RWPE2 (cell line): ENCODE results near the gene TIGAR.

Experiments
- ATAC-seq: fragments of 200-7000 bp; cut with Tn5 transposase; 3 replicates; pipeline ENCODE4 v1.9.1; 2021; ENCODE audit warnings: low read depth
- DNase-seq: peaks from one replicate; pipeline ENCODE4 v3.0.0-alpha.2; 2020; ENCODE audit warnings: low spot score
- H3K27ac ChIP-seq: fragments of 450-650 bp; 2 replicates; pipeline ENCODE4 v1.5.1; 2017; ENCODE audit warnings: mild to moderate bottlenecking; ENCODE audit not compliant: poor library complexity, severe bottlenecking
- H3K27me3 ChIP-seq: fragments of 250-450 bp; sonication (Bioruptor Pico); 2 replicates; pipeline ENCODE4 v1.5.1; 2021; ENCODE audit warnings: mild to moderate bottlenecking, moderate library complexity; ENCODE audit not compliant: insufficient read depth, poor library complexity, severe bottlenecking
- H3K36me3 ChIP-seq: fragments of 250-450 bp; sonication (Bioruptor Pico); 2 replicates; pipeline ENCODE4 v1.5.1; 2020; ENCODE audit warnings: low read depth, mild to moderate bottlenecking, moderate library complexity
- H3K4me1 ChIP-seq: fragments of 250-450 bp; sonication (Bioruptor Pico); 2 replicates; pipeline ENCODE4 v1.5.1; 2021; ENCODE audit warnings: mild to moderate bottlenecking, moderate library complexity; ENCODE audit not compliant: insufficient read depth, poor library complexity, severe bottlenecking
- H3K4me3 ChIP-seq: fragments of 250-450 bp; sonication (Bioruptor Pico); 2 replicates; pipeline ENCODE4 v1.5.1; 2021; ENCODE audit warnings: mild to moderate bottlenecking, moderate library complexity; ENCODE audit not compliant: severe bottlenecking
- H3K9me3 ChIP-seq: fragments of 250-450 bp; sonication (Bioruptor Pico); 2 replicates; pipeline ENCODE4 v1.5.1; 2021; ENCODE audit warnings: mild to moderate bottlenecking, moderate library complexity; ENCODE audit not compliant: severe bottlenecking
- TF ChIP-seq, protein P1 (sequence below): fragments of 450-650 bp; IDR thresholded peaks from one replicate; pipeline ENCODE4 v1.5.1; 2017; ENCODE audit warnings: mild to moderate bottlenecking, moderate library complexity; ENCODE audit not compliant: poor library complexity, severe bottlenecking

Gene TIGAR

DNA sequence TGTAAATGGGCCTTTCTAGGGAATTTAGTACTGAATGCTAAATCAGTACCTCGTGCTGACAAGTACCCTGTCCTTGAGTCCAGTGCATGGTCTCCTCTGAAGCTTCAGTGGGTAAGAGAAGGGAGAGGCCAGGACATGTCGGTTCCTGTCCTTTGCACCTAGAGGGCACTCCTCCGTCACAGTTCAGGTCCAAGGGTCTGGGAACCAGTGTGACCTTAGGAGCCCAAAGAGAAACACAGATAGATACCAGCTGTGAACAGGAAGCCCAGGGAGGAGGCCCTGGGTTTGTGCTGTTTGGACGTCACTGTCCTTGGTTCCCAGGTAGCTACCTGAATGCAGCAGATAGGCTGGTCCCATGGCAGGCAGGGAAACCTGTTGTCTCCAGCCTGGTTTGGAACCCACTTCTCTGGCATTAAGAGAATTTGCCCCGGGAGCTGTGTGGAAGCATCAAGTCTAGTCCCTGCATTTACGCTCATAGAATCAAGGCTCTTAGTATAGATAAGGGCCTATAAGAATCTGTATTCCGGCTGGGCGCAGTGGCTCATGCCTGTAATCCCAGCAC lies 62.4 kb downstream of the TIGAR start:
- DNase-seq (no peak), ATAC-seq (no peak)
- H3K27ac ChIP-seq = no peak overlapping the region
- H3K4me1 ChIP-seq = no peaks in the 10 kb centered on the region
- TF ChIP-seq, protein P1, sequence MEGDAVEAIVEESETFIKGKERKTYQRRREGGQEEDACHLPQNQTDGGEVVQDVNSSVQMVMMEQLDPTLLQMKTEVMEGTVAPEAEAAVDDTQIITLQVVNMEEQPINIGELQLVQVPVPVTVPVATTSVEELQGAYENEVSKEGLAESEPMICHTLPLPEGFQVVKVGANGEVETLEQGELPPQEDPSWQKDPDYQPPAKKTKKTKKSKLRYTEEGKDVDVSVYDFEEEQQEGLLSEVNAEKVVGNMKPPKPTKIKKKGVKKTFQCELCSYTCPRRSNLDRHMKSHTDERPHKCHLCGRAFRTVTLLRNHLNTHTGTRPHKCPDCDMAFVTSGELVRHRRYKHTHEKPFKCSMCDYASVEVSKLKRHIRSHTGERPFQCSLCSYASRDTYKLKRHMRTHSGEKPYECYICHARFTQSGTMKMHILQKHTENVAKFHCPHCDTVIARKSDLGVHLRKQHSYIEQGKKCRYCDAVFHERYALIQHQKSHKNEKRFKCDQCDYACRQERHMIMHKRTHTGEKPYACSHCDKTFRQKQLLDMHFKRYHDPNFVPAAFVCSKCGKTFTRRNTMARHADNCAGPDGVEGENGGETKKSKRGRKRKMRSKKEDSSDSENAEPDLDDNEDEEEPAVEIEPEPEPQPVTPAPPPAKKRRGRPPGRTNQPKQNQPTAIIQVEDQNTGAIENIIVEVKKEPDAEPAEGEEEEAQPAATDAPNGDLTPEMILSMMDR = peak; percentile 3
- H3K9me3 ChIP-seq = no peaks in the 10 kb centered on the region
- H3K4me3 ChIP-seq = no peak overlapping the region
- peaks cover 4% of the 10 kb centered on the region for H3K27me3 ChIP-seq
- H3K36me3 ChIP-seq = no peaks in the 10 kb centered on the region

- H3K36me3 ChIP-seq = no peaks in the 10 kb centered on the region
- DNase-seq = no peak
- H3K9me3 ChIP-seq = no peaks in the 10 kb centered on the region
- H3K27ac ChIP-seq = no peak overlapping the region
- no peak overlapping the region for H3K4me3 ChIP-seq
- H3K4me1 ChIP-seq = no peaks in the 10 kb centered on the region
- no peak for ATAC-seq
- H3K27me3 ChIP-seq = peaks cover 4% of the 10 kb centered on the region
- TF ChIP-seq, protein P1 = no peak
These were observed 65.8 kb downstream of the TIGAR start for GRCh38 chr12:4386801-4387200.

DNA sequence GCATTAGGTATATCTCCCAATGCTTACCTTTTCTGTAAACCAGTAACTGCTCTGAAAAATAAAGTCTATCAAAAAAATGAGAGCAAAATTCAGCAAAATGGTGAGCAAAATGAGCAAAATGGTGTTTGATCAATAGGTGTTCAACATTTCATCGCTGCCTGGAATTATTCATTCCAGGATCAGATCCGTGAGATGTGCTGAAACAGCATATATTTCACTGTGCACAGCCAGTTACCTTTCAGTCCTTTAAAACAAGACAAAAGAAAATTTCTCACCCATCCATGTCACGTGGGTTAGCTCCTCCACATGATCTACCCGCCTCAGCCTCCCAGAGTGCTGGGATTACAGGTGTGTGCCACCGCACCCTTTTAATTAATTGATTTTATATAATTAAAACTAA lies 66.6 kb downstream of the TIGAR start:
- TF ChIP-seq, protein P1 = no peak
- no peak for ATAC-seq
- peaks cover 4% of the 10 kb centered on the region for H3K27me3 ChIP-seq

DNA sequence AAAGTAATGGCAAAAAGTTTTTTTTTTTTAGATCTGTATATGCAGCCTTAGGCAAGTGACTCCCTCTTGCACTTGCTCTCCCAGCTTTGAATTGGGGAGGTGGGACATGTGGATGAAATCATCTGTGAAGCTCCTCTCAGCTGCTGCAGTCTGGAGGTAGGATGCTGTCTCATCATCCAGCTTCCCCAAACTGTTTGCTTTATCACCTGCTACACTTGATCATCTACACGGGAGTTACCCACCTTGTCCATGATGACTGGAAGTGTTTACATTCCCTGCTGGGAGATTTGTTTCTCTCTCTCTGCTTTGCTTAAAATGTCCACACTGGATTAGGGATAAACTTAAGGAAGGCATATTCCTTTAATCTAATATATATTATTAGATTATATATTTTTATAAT lies 67.0 kb downstream of the TIGAR start:
- no peak for DNase-seq
- H3K4me3 ChIP-seq = no peak overlapping the region
- no peak overlapping the region for H3K27ac ChIP-seq
- no peaks in the 10 kb centered on the region for H3K4me1 ChIP-seq
- peaks cover 4% of the 10 kb centered on the region for H3K27me3 ChIP-seq
- no peak for ATAC-seq
- H3K36me3 ChIP-seq = no peaks in the 10 kb centered on the region
- no peaks in the 10 kb centered on the region for H3K9me3 ChIP-seq
- TF ChIP-seq, protein P1 = no peak

More for the DNA sequence above, 66.6 kb downstream of the TIGAR start:
- no peak overlapping the region for H3K27ac ChIP-seq
- H3K4me3 ChIP-seq = no peak overlapping the region
- no peaks in the 10 kb centered on the region for H3K4me1 ChIP-seq
- no peak for DNase-seq
- H3K9me3 ChIP-seq = no peaks in the 10 kb centered on the region
- no peaks in the 10 kb centered on the region for H3K36me3 ChIP-seq

GRCh38 chr12:4388662-4389061 lies 67.6 kb downstream of the TIGAR start:
- H3K27ac ChIP-seq = no peak overlapping the region
- peaks cover 4% of the 10 kb centered on the region for H3K27me3 ChIP-seq
- no peak for DNase-seq
- H3K4me3 ChIP-seq = no peak overlapping the region
- no peaks in the 10 kb centered on the region for H3K4me1 ChIP-seq
- TF ChIP-seq, protein P1 = no peak
- no peaks in the 10 kb centered on the region for H3K36me3 ChIP-seq
- no peaks in the 10 kb centered on the region for H3K9me3 ChIP-seq
- ATAC-seq = no peak
